Measurements from ENCODE around the gene ANTKMT.

ANTKMT gene

DNA sequence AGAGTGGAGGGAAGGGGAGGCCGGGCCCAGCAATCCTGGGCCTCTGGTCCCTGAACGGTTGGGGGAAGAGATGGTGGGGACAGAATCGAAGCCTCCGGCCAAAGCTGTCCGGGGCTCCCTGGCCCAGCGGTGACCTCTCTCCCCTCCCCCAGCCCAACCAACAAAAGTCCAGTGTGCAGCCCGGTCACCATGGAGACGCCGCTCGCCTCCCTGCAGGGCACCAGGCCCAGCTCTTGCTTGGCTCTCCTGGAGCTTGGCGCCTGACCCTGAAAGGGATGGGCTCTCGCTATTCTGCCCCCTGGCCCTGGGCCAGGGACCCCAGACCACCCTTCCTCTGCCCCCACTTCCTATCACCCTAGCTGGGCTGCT is 4.8 kb upstream of the ANTKMT start:
- no peak for TF ChIP-seq SPI1 (IDR thresholded peaks at IDR 0.05; ENCODE audit: borderline replicate concordance, low read depth)
- no peak overlapping the region for H3K4me3 ChIP-seq (replicated peaks; ENCODE audit: insufficient read depth, low read length)
- DNase-seq (ENCODE audit: low read depth in 1 of 2, low spot score in 1 of 2) = no peak
- no peak overlapping the region for H3K27ac ChIP-seq (replicated peaks)
- peaks cover 9% of the 10 kb centered on the region for H3K27me3 ChIP-seq (ENCODE audit: insufficient read depth, poor library complexity, severe bottlenecking)

DNA sequence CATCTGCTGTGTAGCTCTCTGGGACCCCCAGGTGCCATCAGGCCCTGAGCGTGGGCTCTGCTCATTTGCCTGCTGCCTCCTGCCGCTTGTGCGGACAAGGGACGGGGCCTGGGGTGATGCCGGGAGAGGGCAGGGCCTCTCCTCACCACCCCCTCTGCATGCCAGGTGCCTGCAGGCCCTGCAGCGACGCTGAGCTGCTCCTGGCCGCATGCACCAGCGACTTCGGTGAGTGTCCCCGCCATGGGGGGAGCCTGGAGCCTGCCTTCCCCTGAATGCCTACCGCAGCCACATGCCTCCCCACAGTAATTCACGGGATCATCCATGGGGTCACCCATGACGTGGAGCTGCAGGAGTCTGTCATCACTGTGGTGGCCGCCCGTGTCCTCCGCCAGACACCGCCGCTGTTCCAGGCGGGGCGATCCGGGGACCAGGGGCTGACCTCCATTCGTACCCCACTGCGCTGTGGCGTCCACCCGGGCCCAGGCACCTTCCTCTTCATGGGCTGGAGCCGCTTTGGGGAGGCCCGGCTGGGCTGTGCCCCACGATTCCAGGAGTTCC is 4.1 kb upstream of the ANTKMT start:
- H3K4me3 ChIP-seq (replicated peaks; ENCODE audit: insufficient read depth, low read length) = no peak overlapping the region
- no peak for TF ChIP-seq GABPA (IDR thresholded peaks at IDR 0.05; ENCODE audit: low read depth)
- TF ChIP-seq, protein P1, sequence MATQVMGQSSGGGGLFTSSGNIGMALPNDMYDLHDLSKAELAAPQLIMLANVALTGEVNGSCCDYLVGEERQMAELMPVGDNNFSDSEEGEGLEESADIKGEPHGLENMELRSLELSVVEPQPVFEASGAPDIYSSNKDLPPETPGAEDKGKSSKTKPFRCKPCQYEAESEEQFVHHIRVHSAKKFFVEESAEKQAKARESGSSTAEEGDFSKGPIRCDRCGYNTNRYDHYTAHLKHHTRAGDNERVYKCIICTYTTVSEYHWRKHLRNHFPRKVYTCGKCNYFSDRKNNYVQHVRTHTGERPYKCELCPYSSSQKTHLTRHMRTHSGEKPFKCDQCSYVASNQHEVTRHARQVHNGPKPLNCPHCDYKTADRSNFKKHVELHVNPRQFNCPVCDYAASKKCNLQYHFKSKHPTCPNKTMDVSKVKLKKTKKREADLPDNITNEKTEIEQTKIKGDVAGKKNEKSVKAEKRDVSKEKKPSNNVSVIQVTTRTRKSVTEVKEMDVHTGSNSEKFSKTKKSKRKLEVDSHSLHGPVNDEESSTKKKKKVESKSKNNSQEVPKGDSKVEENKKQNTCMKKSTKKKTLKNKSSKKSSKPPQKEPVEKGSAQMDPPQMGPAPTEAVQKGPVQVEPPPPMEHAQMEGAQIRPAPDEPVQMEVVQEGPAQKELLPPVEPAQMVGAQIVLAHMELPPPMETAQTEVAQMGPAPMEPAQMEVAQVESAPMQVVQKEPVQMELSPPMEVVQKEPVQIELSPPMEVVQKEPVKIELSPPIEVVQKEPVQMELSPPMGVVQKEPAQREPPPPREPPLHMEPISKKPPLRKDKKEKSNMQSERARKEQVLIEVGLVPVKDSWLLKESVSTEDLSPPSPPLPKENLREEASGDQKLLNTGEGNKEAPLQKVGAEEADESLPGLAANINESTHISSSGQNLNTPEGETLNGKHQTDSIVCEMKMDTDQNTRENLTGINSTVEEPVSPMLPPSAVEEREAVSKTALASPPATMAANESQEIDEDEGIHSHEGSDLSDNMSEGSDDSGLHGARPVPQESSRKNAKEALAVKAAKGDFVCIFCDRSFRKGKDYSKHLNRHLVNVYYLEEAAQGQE (IDR thresholded peaks at IDR 0.05; ENCODE audit: insufficient replicate concordance, low read depth) = no peak
- TF ChIP-seq, protein P2, sequence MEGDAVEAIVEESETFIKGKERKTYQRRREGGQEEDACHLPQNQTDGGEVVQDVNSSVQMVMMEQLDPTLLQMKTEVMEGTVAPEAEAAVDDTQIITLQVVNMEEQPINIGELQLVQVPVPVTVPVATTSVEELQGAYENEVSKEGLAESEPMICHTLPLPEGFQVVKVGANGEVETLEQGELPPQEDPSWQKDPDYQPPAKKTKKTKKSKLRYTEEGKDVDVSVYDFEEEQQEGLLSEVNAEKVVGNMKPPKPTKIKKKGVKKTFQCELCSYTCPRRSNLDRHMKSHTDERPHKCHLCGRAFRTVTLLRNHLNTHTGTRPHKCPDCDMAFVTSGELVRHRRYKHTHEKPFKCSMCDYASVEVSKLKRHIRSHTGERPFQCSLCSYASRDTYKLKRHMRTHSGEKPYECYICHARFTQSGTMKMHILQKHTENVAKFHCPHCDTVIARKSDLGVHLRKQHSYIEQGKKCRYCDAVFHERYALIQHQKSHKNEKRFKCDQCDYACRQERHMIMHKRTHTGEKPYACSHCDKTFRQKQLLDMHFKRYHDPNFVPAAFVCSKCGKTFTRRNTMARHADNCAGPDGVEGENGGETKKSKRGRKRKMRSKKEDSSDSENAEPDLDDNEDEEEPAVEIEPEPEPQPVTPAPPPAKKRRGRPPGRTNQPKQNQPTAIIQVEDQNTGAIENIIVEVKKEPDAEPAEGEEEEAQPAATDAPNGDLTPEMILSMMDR (IDR thresholded peaks at IDR 0.05; ENCODE audit: insufficient read depth, low read length) = no peak
- no peak; the same call in 1 of the 2 replicates for TF ChIP-seq POLR2AphosphoS5 (IDR thresholded peaks at IDR 0.05; ENCODE audit: low read depth)
- no peak for TF ChIP-seq SPI1 (IDR thresholded peaks at IDR 0.05; ENCODE audit: borderline replicate concordance, low read depth)
- DNase-seq (ENCODE audit: low read depth in 1 of 2, low spot score in 1 of 2) = no peak
- peaks cover 7% of the 10 kb centered on the region for H3K27me3 ChIP-seq (ENCODE audit: insufficient read depth, poor library complexity, severe bottlenecking)
- H3K27ac ChIP-seq (replicated peaks) = no peak overlapping the region

DNA sequence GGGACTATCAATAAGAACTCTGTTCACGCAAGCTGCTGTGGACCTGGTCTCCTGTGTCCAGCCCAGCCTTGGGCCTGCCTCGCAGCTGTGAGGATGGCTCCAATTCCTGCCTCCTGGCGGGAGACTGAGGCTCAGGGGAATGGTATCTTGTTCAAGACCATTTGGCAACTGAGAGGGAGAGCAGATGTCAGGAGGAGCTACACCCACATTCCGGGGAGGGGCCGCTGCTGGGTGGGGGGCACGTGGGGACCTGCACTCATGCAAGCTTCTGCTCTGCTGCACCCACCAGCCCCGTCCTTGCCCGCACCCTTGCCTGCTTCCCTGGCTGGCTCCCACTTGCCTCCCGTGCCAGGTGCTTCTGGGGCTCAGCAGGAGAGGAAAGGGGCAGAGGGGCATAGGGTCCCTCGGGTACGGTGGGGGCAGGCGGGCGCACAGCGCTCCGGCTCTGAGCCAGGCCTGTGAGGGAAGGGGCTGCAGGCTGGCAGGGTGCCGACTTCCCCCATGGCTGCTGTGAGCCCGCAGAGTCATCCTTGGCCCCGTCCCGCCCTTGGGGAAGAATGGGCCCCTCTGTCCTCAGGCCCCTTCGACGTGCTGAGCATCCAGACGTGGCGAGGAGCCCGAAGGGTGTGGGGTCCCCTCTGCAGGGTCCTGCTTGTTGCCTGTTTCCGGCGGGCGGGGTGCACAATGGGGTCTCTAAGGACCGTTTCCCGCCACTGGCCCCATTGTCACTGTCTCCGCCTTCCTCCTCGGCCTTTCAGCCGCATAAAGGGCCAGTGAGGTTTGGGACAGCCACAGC is 3.3 kb upstream of the ANTKMT start:
- TF ChIP-seq POLR2AphosphoS5 (IDR thresholded peaks at IDR 0.05; ENCODE audit: low read depth) = no peak
- TF ChIP-seq, protein P1 (IDR thresholded peaks at IDR 0.05; ENCODE audit: insufficient replicate concordance, low read depth) = no peak
- Histone ChIP-seq H3K27me3 (ENCODE audit: insufficient read depth, poor library complexity, severe bottlenecking) (peaks cover 7% of the 10 kb centered on the region), H3K27ac (replicated peaks) (no peak overlapping the region), H3K4me3 (replicated peaks; ENCODE audit: insufficient read depth, low read length) (no peak overlapping the region)
- DNase-seq (ENCODE audit: low read depth in 1 of 2, low spot score in 1 of 2) = no peak

DNA sequence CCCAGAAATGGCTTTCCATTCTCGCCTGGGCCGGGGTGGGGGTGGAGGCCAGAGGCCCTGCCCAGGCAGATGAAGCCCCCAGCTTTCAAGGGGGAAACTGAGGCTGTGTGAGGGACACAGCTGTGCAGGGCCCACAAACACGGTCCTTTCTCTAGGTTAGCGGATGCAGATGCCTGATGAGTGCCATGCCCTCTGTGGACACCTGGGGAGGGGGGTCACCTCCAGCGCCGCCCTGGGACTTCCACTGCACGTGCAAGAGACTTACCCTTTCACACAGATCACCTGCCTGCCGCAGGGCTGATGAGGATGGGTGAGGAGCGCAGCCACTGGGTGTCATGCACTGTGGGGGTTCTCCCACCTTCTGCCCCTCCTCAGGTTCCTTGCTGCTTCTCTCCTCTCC is 2.6 kb upstream of the ANTKMT start:
- Histone ChIP-seq H3K27me3 (ENCODE audit: insufficient read depth, poor library complexity, severe bottlenecking) (peaks cover 7% of the 10 kb centered on the region), H3K4me3 (replicated peaks; ENCODE audit: insufficient read depth, low read length) (no peak overlapping the region), H3K27ac (replicated peaks) (no peak overlapping the region)
- TF ChIP-seq POLR2AphosphoS5 (IDR thresholded peaks at IDR 0.05; ENCODE audit: low read depth) (no peak), GABPA (IDR thresholded peaks at IDR 0.05; ENCODE audit: low read depth) (no peak), SPI1 (IDR thresholded peaks at IDR 0.05; ENCODE audit: borderline replicate concordance, low read depth) (no peak)
- TF ChIP-seq, protein P1 (IDR thresholded peaks at IDR 0.05; ENCODE audit: insufficient replicate concordance, low read depth) = no peak
- TF ChIP-seq, protein P2 (IDR thresholded peaks at IDR 0.05; ENCODE audit: insufficient read depth, low read length) = no peak
- no peak for DNase-seq (ENCODE audit: low read depth in 1 of 2, low spot score in 1 of 2)

Data from HL-60 (cell line).